Subcutaneous adipose tissue (tissue), 4 donors: Measurements from ENCODE around the gene DISC1. TPM values are rescaled to one million over a fixed set of nuclear protein-coding genes. Genes with fewer than 3 reads are reported as not detected.

Source experiments
- CTCF ChIP-seq: fragments of 450-650 bp; IDR thresholded peaks from one replicate; pipeline ENCODE4 v1.5.1; 2016; ENCODE audit warnings: low read depth, mild to moderate bottlenecking, control low read depth, antibody characterized with exemption, moderate library complexity
- total RNA-seq, 4 donors: library from RNA; depleted of rRNA; stranded (reverse); fragments of >200 nt; gene quantifications; one replicate each; pipeline ENCODE4 v1.1.0, GENCODE V29; 2016

The DISC1 gene
- total RNA-seq, 4 donors from 2014 or later: 9.8 to 21.6 (median 19.7) TPM

DNA sequence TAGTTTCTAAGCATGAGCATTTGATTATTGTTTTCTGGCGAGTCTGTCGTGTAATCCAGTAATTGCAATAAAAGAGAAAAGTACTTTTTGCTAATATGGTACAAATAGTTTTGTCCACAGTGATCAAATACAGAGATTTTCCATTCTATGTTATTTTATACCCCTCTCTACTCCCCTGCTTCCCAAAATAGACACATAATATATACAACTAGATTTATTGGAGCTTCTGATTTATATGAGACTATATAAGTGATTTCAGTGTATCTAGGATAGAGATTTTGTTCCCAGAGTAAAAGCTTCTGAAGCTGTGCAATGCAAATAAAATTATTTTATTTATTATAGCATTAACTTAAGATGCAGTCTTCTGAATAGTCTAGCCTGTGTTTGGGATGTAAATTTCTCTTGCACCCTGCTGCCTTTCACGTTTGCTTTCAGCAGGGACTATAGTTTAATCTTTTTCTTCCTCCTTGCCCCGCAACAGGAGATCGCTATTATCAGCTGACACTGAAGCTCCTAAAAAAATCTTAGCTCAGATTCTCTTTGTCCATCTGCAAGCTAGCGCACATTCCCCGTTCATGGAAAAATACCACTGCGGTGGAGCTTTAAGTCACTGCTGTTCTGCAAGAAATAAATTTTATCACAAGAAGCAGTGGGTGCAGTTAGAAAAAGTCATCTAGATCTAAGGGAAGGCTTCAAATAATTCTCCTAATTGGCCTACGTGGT, 273.3 kb downstream of the DISC1 start:
- no peak for TF ChIP-seq CTCF

DNA sequence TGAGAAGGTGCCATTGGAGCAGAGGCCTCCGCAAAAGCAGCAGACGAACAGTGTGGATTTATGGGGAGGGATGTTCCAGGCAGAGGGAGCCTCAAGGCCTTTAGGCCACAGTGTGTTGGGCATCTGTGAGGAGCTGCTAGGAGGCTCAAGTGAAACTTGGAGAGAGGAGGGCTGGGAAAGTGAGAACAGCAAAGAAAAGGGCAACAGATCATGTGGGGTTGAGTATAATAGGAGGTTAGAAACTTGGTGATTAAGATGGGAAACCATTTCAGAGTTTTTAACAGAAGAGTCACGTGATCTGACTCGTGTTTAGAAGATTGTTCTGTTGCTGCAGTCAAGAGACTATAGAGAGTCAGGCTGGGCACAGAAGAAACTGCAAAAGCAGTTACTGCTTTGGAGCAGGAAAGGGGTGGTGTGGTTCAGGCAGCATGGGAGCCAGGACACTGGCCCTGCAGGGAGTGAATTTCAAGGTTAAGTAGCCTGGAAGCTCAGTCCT, 277.0 kb downstream of the DISC1 start:
- no peak for TF ChIP-seq CTCF

DNA sequence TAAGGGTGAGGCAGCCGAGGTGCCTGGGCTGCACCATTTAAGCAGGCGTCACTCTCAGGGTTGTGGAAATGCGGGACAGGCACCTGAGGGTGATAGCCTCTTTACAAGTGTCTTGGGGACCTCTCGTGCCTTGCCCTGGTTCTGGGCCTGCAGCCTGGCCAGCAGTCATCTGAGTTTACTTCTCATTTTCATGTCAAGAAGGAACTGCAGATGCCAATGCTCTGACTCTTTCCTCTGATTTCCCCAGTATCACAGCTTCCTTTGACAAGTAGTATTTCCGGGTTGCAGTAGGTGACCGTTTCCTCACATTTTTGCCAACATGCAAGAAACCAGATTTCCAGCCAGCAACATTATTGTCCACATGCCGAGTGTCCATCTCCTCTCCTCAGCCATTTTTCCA, 286.9 kb downstream of the DISC1 start:
- no peak for TF ChIP-seq CTCF

- no peak for TF ChIP-seq CTCF
Measured at GRCh38 chr1:231918239-231919015, 291.8 kb downstream of the DISC1 start.

GRCh38 chr1:231919239-231919885, 292.8 kb downstream of the DISC1 start:
- no peak for TF ChIP-seq CTCF

GRCh38 chr1:231919886-231920285, 293.3 kb downstream of the DISC1 start:
- TF ChIP-seq CTCF: no peak

- TF ChIP-seq CTCF: no peak
Measured at GRCh38 chr1:231921646-231922345, 295.2 kb downstream of the DISC1 start.
